NCI-H82 treated with DMSO at 0.1 percent for 48 hours (cell line): ENCODE measurements around the gene CCK.
A peak's percentile ranks its signal among the peaks of the same experiment; 100 is the strongest.
"Not testable (repeated sequence)": the region's sequence is repeated elsewhere in the genome, so short reads cannot be mapped to it uniquely, and the experiment has no call there.

Experiments
- DNase-seq: peaks from one replicate; lab custom pipeline; 2025; ENCODE audit not compliant: unreplicated experiment; lab: John Stamatoyannopoulos, UW

CCK gene

DNA sequence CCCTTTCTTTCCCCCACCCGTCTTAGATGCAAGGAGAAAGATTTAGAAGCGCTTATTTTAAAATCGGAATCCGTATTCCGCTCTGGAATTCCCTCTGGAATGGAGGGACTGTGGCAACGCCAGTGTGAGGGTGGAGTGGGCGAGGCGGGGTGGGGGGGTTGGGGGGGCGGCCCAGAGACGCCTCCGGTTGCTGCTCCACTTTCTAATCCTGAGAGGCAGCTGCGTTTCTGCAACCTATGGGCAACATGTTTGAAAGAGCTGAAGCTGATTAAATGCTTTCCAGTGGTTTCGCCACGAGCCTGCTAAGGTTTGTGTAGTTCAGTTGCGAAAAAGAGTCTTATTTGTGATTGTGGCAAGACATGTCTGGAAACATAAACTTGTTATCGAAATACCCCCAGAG, at the start of gene CCK:
CCK (minus strand) TSS at position 101 of the 400 bp plus-strand sequence. CDS start 2,555 bp downstream, outside the sequence.
- DNase-seq: no peak

- no peak for DNase-seq
These were observed 48.4 kb upstream of the CCK start for GRCh38 chr3:42314411-42314810.

- no peak for DNase-seq
These were observed 42.7 kb upstream of the CCK start for GRCh38 chr3:42308651-42309050.

DNA sequence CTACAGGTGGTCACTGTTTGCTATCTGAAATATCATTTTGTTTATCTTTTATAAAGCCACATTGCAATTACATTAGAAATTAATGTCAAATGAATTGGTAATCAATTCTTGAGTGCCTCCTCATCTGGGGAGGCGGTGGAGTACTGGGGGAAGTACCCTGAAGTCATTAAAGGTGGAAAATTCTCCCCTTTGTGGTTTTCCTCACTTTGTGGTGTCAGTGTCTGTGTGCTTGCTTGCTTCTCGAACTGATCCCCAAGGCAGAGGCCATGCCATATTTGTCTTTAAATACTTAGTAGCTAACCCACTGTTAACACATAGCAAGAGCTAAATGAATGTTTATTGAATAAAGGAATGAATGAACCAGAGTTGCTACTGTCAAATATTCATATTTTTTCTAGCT, 40.5 kb upstream of the CCK start:
- DNase-seq: no peak

DNA sequence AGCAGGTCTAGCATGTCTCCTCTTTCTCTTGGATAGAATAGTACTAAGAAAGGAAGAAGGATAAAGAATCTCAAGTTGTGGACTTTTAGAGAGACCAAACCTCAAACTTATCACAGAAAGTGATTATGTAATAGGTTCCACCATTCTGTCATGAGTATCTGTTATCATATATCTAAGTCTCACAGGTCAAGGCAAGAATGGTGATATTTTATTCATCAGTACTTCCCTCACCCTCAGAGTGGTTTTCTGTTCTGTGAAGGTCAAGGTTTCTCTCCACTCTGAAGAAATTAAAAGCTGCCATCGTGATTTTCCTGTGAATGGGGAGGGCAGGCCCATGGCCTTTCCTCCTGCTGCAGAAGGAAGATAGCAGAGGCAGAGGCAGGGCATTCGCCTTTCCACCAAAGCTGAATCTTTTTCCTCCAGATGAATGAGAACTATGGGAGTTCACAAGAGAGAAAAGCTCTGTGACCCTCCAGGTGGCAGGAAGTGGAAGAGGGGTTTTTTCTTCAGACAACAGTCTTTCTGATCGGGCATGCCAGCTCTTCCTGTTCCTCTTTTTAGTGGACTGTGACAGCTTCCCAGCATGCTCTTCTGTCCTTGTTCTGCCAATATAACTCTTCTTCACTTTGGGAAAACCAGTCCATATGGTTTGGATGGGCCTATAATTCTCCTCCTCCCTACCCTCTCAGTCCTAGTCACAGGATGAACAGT, 37.1 kb upstream of the CCK start:
- DNase-seq: no peak

DNA sequence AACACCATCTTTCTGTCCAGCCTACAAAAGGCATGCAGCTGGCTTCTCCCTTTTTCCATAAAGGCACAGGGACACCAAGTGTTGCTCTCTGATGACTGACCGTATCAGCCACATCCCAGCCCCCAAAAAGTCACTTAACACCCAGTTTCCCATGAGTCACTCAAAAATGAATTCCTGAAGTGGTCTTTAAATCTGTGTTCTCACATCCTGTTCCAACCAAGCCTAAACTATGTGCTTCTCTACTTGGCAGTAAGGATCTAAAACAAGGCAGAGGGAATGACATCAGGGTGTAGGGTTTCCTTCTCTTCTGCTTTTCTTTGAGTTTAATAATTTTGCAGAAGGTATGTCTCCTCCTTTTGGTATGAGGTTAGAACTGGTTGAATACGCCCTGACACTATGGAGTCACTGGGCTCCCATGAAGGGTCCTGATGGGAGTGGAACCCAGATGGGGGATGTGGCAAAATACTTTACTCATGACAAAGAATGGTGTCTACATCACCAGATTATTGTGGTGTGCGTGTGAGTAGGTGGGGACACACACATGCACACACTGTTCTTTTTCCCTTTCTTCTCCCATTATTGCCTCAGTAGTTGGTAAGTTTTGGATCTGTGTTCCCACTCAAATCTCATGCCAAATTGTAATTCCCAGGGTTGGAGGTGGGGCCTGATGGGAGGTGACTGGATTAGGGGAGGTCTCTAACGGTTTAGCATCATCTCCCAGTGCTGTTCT, 35.6 kb upstream of the CCK start:
- no peak for DNase-seq

- no peak for DNase-seq
These were observed 34.8 kb upstream of the CCK start for GRCh38 chr3:42300778-42301177.

GRCh38 chr3:42300013-42300412, 34.0 kb upstream of the CCK start:
- DNase-seq: no peak

GRCh38 chr3:42298259-42298658, 32.3 kb upstream of the CCK start:
- no peak for DNase-seq

DNA sequence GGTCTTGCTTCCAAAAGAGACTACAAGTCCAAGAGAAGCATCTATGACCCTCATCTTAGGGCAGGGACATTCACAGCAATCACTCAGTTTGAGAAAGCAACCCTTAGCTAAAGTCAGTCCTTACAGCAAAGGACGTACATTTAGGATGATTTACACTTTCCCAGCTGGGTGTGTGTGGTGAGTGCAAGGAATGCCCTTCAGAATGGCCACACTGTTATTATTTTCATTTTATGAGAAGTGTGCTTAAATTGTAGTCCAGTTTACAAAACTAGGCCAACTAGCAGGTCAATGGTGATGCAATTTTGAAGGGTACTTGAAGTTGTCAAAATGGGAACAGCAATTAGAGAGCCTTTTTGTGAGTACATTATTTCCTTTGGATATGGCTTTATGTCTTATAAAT, 26.0 kb upstream of the CCK start:
- DNase-seq: no peak

GRCh38 chr3:42290966-42291714, 25.2 kb upstream of the CCK start:
- DNase-seq: no peak

DNA sequence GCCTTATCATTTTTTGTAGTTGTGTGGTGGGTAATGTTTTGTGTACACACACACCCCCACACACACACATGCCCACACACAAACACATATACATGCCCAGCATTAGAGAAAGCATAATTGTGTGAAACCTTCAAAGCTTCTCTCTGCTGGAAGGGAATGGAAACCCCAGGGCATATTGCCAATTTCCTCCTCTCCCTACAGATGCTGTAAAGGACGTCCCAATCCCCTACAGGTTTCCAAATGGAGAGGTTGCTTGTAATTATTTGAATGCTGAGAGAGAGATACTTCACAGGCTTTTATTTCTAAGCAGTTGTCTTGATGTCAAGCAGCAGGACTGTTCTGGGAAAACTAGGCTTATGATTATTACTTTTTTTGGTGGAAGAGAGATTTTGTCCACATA, 23.0 kb upstream of the CCK start:
- no peak for DNase-seq

GRCh38 chr3:42288385-42288784, 22.4 kb upstream of the CCK start:
- no peak for DNase-seq

GRCh38 chr3:42287423-42287822, 21.4 kb upstream of the CCK start:
- DNase-seq: not testable (repeated sequence)

- DNase-seq: no peak
These were observed 11.7 kb upstream of the CCK start for GRCh38 chr3:42277676-42278075.

- DNase-seq: no peak
These were observed 10.5 kb upstream of the CCK start for GRCh38 chr3:42276141-42277132.

- DNase-seq: no peak
These were observed 9.2 kb upstream of the CCK start for GRCh38 chr3:42275217-42275616.

DNA sequence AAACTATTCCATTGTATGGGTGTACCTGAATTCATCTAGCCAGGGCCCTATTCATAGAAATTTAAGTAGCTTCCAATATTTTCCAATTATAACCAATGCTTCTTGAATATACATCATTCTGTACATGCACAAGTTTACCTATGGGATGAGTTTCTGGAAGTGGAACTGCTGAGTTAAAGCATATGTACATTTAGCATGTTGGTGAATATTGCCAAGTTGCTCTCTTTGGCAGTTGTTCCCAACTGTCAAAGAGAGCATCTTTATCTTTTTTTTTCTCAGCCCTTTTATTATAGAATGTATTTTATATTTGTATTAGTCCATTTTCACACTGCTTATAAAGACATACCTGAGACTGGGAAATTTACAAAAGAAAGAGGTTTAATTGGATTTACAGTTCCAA, 8.3 kb upstream of the CCK start:
- no peak for DNase-seq

- no peak for DNase-seq
These were observed 7.4 kb upstream of the CCK start for GRCh38 chr3:42273361-42273760.

DNA sequence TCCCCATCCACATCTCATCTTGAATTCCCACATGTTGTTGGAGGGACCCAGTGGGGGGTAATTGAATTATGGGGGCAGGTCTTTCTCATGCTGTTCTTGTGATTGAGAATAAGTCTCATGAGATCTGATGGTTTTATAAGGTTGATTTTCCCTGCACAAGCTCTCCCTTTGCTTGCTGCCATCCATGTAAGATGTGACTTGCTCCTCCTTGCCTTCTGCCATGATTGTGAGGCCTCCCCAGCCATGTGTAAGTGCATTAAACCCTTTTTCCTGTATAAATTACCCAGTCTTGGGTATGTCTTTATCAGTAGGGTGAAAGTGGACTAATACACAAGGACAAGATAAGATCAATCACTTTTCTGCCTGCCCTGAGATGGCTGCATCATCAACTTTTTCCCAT, 5.8 kb upstream of the CCK start:
- DNase-seq: no peak

DNA sequence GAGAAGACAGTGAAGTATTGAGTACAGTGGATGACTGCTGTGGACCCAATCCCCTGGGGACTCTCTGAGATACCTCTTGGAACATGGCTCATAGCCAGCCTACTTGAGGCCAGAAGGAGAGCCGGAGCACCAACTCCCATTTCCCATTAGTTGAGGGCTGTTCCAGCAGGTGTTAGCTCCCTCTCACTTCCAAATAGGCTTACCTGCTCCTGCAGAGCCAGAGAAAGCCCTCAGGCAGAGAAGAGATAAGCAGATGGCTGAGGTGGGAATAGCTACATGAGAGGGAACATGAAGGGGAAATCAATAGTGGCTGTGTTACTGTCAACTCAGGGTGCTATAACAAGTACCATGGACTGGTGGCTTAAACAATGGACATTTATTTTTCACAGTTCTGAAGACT, 4.6 kb upstream of the CCK start:
- DNase-seq: peak; percentile 20
